GM21367 (cell line): ENCODE results near the gene DYDC2.
"Not testable (repeated sequence)": the region's sequence is repeated elsewhere in the genome, so short reads cannot be mapped to it uniquely, and the experiment has no call there.

ENCODE experiments used
- ATAC-seq: cut with Tn5 transposase; IDR thresholded peaks from one replicate; pipeline ENCODE4 v1.9.1; 2021; ENCODE audit not compliant: unreplicated experiment

The DYDC2 gene

GRCh38 chr10:80356563-80356988 is at the start of gene DYDC2, which contains the start of gene DYDC1:
TSS of gene DYDC2 (plus strand) at chr10:80356781. CDS start at chr10:80362444, 5,663 bp downstream.
TSS of gene DYDC1 (minus strand) at chr10:80356755. CDS start at chr10:80352601, 4,154 bp downstream.
- ATAC-seq, result peak; percentile 62

GRCh38 chr10:80313523-80313922 is 43.1 kb upstream of the DYDC2 start:
- ATAC-seq, result no peak

- ATAC-seq, result no peak
Observed at GRCh38 chr10:80315391-80315790, 41.2 kb upstream of the DYDC2 start.

- ATAC-seq, result no peak
Observed at GRCh38 chr10:80318742-80319141, 37.8 kb upstream of the DYDC2 start.

GRCh38 chr10:80319318-80319717 is 37.3 kb upstream of the DYDC2 start:
- no peak for ATAC-seq

- ATAC-seq, result no peak
Observed at GRCh38 chr10:80319725-80320290, 36.8 kb upstream of the DYDC2 start.

GRCh38 chr10:80320377-80320776 is 36.2 kb upstream of the DYDC2 start:
- no peak for ATAC-seq

GRCh38 chr10:80321183-80321582 is 35.4 kb upstream of the DYDC2 start:
- ATAC-seq, result no peak

- ATAC-seq, result no peak
Observed at GRCh38 chr10:80322158-80322557, 34.4 kb upstream of the DYDC2 start.

GRCh38 chr10:80322711-80323110 is 33.9 kb upstream of the DYDC2 start:
- no peak for ATAC-seq

GRCh38 chr10:80323311-80323710 is 33.3 kb upstream of the DYDC2 start:
- ATAC-seq, result no peak

GRCh38 chr10:80324086-80324485 is 32.5 kb upstream of the DYDC2 start:
- ATAC-seq, result no peak

GRCh38 chr10:80324891-80325364 is 31.7 kb upstream of the DYDC2 start:
- no peak for ATAC-seq

- no peak for ATAC-seq
Observed at GRCh38 chr10:80333983-80334382, 22.6 kb upstream of the DYDC2 start.

GRCh38 chr10:80344276-80344675 is 12.3 kb upstream of the DYDC2 start:
- no peak for ATAC-seq

- ATAC-seq, result no peak
Observed at GRCh38 chr10:80344912-80345311, 11.7 kb upstream of the DYDC2 start.

- no peak for ATAC-seq
Observed at GRCh38 chr10:80350251-80350650, 6.3 kb upstream of the DYDC2 start.

GRCh38 chr10:80351220-80351619 is 5.4 kb upstream of the DYDC2 start:
- ATAC-seq, result no peak

GRCh38 chr10:80356989-80357850 is 639 bp downstream of the DYDC2 start:
- no peak for ATAC-seq

GRCh38 chr10:80357851-80358125 is 1.2 kb downstream of the DYDC2 start:
- ATAC-seq, result no peak

- ATAC-seq, result not testable (repeated sequence)
Observed at GRCh38 chr10:80358925-80359324, 2.3 kb downstream of the DYDC2 start.

GRCh38 chr10:80359644-80360043 is 3.1 kb downstream of the DYDC2 start:
- no peak for ATAC-seq
